CD14-positive monocyte (primary cell): ENCODE results near the gene ELOVL6. TPM values are rescaled to one million over a fixed set of nuclear protein-coding genes. Genes with fewer than 3 reads are reported as not detected.

Experiments used
- DNase-seq, 3 donors: peaks; one replicate each; pipeline ENCODE4 v3.0.0-alpha.2; 2011 to 2022
- H2AFZ ChIP-seq: 2 replicates; pipeline ENCODE4 v1.6.0; 2012; ENCODE audit warnings: mild to moderate bottlenecking, low read depth, low read length, inconsistent platforms; ENCODE audit not compliant: insufficient read depth, poor library complexity, severe bottlenecking
- H3K27ac ChIP-seq, 2 donors: 1 replicate in 1 of 2; 2 replicates in 1 of 2; pipeline ENCODE4 v1.5.1; 2012 to 2013; ENCODE audit warnings: low read length in 2 of 2, control low read depth in 1 of 2, inconsistent platforms in 1 of 2, low read depth in 1 of 2, mild to moderate bottlenecking in 1 of 2
- H3K27me3 ChIP-seq, 2 donors: one replicate each; pipeline versions ENCODE4 v1.6.0 to v1.6.1; 2011 to 2013; ENCODE audit warnings: low read length in 2 of 2; ENCODE audit not compliant: control insufficient read depth in 2 of 2, insufficient read depth in 2 of 2
- H3K36me3 ChIP-seq, 2 donors: replicated peaks in 1 of 2; 1 replicate in 1 of 2; 2 replicates in 1 of 2; pipeline versions ENCODE4 v1.5.1 to v1.6.1; 2012 to 2013; ENCODE audit warnings: low read length in 2 of 2, control low read depth in 1 of 2, inconsistent platforms in 1 of 2, mild to moderate bottlenecking in 1 of 2; ENCODE audit not compliant: insufficient read depth in 2 of 2, control insufficient read depth in 1 of 2
- H3K4me1 ChIP-seq, 2 donors: 1 replicate in 1 of 2; 2 replicates in 1 of 2; pipeline versions ENCODE4 v1.5.1 to v1.6.1; 2012 to 2013; ENCODE audit warnings: low read length in 2 of 2, control low read depth in 1 of 2, inconsistent platforms in 1 of 2, mild to moderate bottlenecking in 1 of 2, moderate library complexity in 1 of 2; ENCODE audit not compliant: insufficient read depth in 2 of 2, control insufficient read depth in 1 of 2
- H3K4me2 ChIP-seq: replicated peaks from 2 replicates; pipeline ENCODE3; 2012; ENCODE audit warnings: low read length, moderate library complexity, mild to moderate bottlenecking; ENCODE audit not compliant: poor library complexity, severe bottlenecking; ENCODE audit errors: extremely low read depth
- H3K4me3 ChIP-seq, 3 experiments: fragments of 200-600 bp in 1 of 3; sonication (generic) in 1 of 3; replicated peaks in 1 of 3; 1 replicate in 2 of 3; 2 replicates in 1 of 3; pipeline ENCODE4 v1.5.1; 2011 to 2013; ENCODE audit warnings: low read length in 3 of 3, mild to moderate bottlenecking in 3 of 3, control low read depth in 2 of 3, low read depth in 2 of 3, inconsistent platforms in 1 of 3, moderate library complexity in 1 of 3
- H3K79me2 ChIP-seq: 2 replicates; pipeline ENCODE4 v1.6.0; 2012; ENCODE audit warnings: mild to moderate bottlenecking, control low read depth, inconsistent platforms, low read length, moderate library complexity; ENCODE audit not compliant: insufficient read depth
- H3K9ac ChIP-seq: 2 replicates; pipeline ENCODE4 v1.6.0; 2017; ENCODE audit warnings: low read length, mild to moderate bottlenecking; ENCODE audit not compliant: insufficient read depth, poor library complexity, severe bottlenecking
- H3K9me3 ChIP-seq, 2 donors: replicated peaks in 1 of 2; 1 replicate in 1 of 2; 2 replicates in 1 of 2; pipeline versions ENCODE4 v1.5.1 to v1.6.1; 2012 to 2013; ENCODE audit warnings: low read length in 2 of 2, control low read depth in 1 of 2; ENCODE audit not compliant: control insufficient read depth in 1 of 2, insufficient read depth in 1 of 2
- H4K20me1 ChIP-seq: 2 replicates; pipeline ENCODE4 v1.6.0; 2012; ENCODE audit warnings: mild to moderate bottlenecking, low read length, control low read depth, moderate library complexity; ENCODE audit not compliant: insufficient read depth
- H3K27ac Mint-ChIP-seq, 7 donors: one replicate each; pipeline ENCODE4 v1.8.0; 2020; ENCODE audit warnings: mild to moderate bottlenecking in 7 of 7, mixed read lengths in 7 of 7, moderate library complexity in 6 of 7, inconsistent platforms in 2 of 7
- H3K27me3 Mint-ChIP-seq, 3 donors: one replicate each; pipeline ENCODE4 v1.8.0; 2021 to 2022; ENCODE audit warnings: low read depth in 3 of 3, mild to moderate bottlenecking in 3 of 3, mixed read lengths in 3 of 3, moderate library complexity in 3 of 3, inconsistent platforms in 1 of 3
- H3K36me3 Mint-ChIP-seq, 2 donors: one replicate each; pipeline ENCODE4 v1.8.0; 2020; ENCODE audit warnings: mixed read lengths in 2 of 2, inconsistent platforms in 1 of 2, mild to moderate bottlenecking in 1 of 2
- H3K4me1 Mint-ChIP-seq: one replicate; pipeline ENCODE4 v1.8.0; 2020; ENCODE audit warnings: mild to moderate bottlenecking, mixed read lengths
- H3K4me3 Mint-ChIP-seq, 2 donors: one replicate each; pipeline ENCODE4 v1.8.0; 2020; ENCODE audit warnings: mild to moderate bottlenecking in 2 of 2, mixed read lengths in 2 of 2, moderate library complexity in 1 of 2
- H3K9me3 Mint-ChIP-seq, 7 donors: one replicate each; pipeline ENCODE4 v1.8.0; 2020 to 2022; ENCODE audit warnings: mixed read lengths in 7 of 7, mild to moderate bottlenecking in 6 of 7, moderate library complexity in 6 of 7, inconsistent platforms in 2 of 7
- CTCF ChIP-seq: fragments of 200-600 bp; IDR thresholded peaks from one replicate; pipeline ENCODE4 v1.8.0; 2022; ENCODE audit warnings: antibody characterized with exemption, mild to moderate bottlenecking
- WGBS: methylation state at CpG from one replicate; pipeline ENCODE4 v1.1.5; 2013; ENCODE audit warnings: missing lambda C conversion rate; ENCODE audit not compliant: insufficient coverage; 5-methylcytosine and 5-hydroxymethylcytosine counted together
- intact Hi-C, 2 donors: fragments of 100-400 bp; cut with micrococcal nuclease; formaldehyde crosslinking; loops; one replicate each; pipeline versions ENCODE4 v1.15.0 to v1.15.1; 2023
- polyA plus RNA-seq, 3 donors: library from polyadenylated mRNA; depleted of rRNA in 1 of 3; unstranded in 2 of 3; stranded (reverse) in 1 of 3; fragments of 300-500 nt in 2 of 3; fragments of >200 nt in 1 of 3; fragmentation: Illumina TruSeq in 2 of 3; gene quantifications; 1 replicate in 2 of 3; 2 replicates in 1 of 3; pipeline ENCODE4 v1.2.3, GENCODE V29; 2012 to 2021

ELOVL6 gene
- polyA plus RNA-seq, 3 donors = 0.11 to 0.19 TPM; not detected in 1

GRCh38 chr4:110096405-110096804 is 102.0 kb downstream of the ELOVL6 start:
- Histone ChIP-seq H4K20me1 (no peaks in the 10 kb centered on the region), H3K79me2 (no peaks in the 10 kb centered on the region), H3K4me2 (no peak overlapping the region), H3K4me3 (no peak overlapping the region), H3K9ac (no peak overlapping the region), H3K27me3 (no peaks in the 10 kb centered on the region), H3K4me1 (no peaks in the 10 kb centered on the region), H3K27ac (no peak overlapping the region), H2AFZ (no peak overlapping the region), H3K9me3 (no peaks in the 10 kb centered on the region), H3K36me3 (no peaks in the 10 kb centered on the region)
- H3K9me3 Mint-ChIP-seq = peaks cover 0 to 2% (median 0%) of the 10 kb centered on the region in 7 donors
- DNase-seq = no peak
- H3K4me1 Mint-ChIP-seq = no peaks in the 10 kb centered on the region
- H3K36me3 Mint-ChIP-seq = no peaks in the 10 kb centered on the region
- no peaks in the 10 kb centered on the region for H3K27me3 Mint-ChIP-seq
- no peak for TF ChIP-seq CTCF
- intact Hi-C loops = no loop called here
- 100% methylated on average over 1 of the region's 1 CpG for WGBS
- H3K4me3 Mint-ChIP-seq = no peak overlapping the region
- H3K27ac Mint-ChIP-seq = no peak overlapping the region

- Mint-ChIP-seq H3K36me3 (no peaks in the 10 kb centered on the region), H3K27me3 (no peaks in the 10 kb centered on the region), H3K27ac (no peak overlapping the region), H3K4me3 (no peak overlapping the region), H3K9me3 (peaks cover 0 to 2% (median 0%) of the 10 kb centered on the region in 7 donors), H3K4me1 (no peaks in the 10 kb centered on the region)
- Histone ChIP-seq H3K4me2 (no peak overlapping the region), H3K27ac (no peak overlapping the region), H4K20me1 (no peaks in the 10 kb centered on the region), H3K27me3 (no peaks in the 10 kb centered on the region), H3K79me2 (no peaks in the 10 kb centered on the region), H3K4me3 (no peak overlapping the region), H2AFZ (no peak overlapping the region), H3K9me3 (no peaks in the 10 kb centered on the region), H3K4me1 (no peaks in the 10 kb centered on the region), H3K9ac (no peak overlapping the region), H3K36me3 (no peaks in the 10 kb centered on the region)
- intact Hi-C loops = no loop called here
- no peak for DNase-seq
- TF ChIP-seq CTCF = no peak
- WGBS = no CpG with 5 or more reads among the region's 4 CpGs
Observed at GRCh38 chr4:110092646-110093045, 105.8 kb downstream of the ELOVL6 start.
